ENCODE data around the gene KIF23. TPM values are rescaled to one million over a fixed set of nuclear protein-coding genes. Genes with fewer than 3 reads are reported as not detected.

Gene KIF23
- polyA plus RNA-seq, 1 experiment, result 33.9 TPM

GRCh38 chr15:69417581-69417980 lies 3.4 kb downstream of the KIF23 start:
- no peak overlapping the region for H3K4me3 ChIP-seq (ENCODE audit: low read depth, low read length)
- peak; percentile 49 for DNase-seq (ENCODE audit: low read depth)
- POLR2A ChIA-PET, result no interaction called here

GRCh38 chr15:69421498-69421897 lies 7.3 kb downstream of the KIF23 start:
- Histone ChIP-seq H3K4me3 (ENCODE audit: low read depth, low read length) (no peak overlapping the region), H3K27me3 (ENCODE audit: control insufficient read depth, insufficient read depth, low read length) (no peaks in the 10 kb centered on the region), H3K36me3 (ENCODE audit: control insufficient read depth, insufficient read depth, low read length) (no peaks in the 10 kb centered on the region)
- POLR2A ChIA-PET, result no interaction called here
- no peak for TF ChIP-seq CTCF (IDR thresholded peaks at IDR 0.05; ENCODE audit: insufficient read depth, low read depth, low read length)
- no peak for DNase-seq (ENCODE audit: low read depth)
- CTCF ChIA-PET, result no interaction called here

More at GRCh38 chr15:69417581-69417980, 3.4 kb downstream of the KIF23 start:
- Histone ChIP-seq H3K36me3 (ENCODE audit: control insufficient read depth, insufficient read depth, low read length) (no peaks in the 10 kb centered on the region), H3K27me3 (ENCODE audit: control insufficient read depth, insufficient read depth, low read length) (no peaks in the 10 kb centered on the region)
- TF ChIP-seq CTCF (IDR thresholded peaks at IDR 0.05; ENCODE audit: insufficient read depth, low read depth, low read length), result no peak
- CTCF ChIA-PET, result interaction anchor here (1.4 to 3.0 kb wide), 3 partner anchors 23 to 45 kb away, joined by 4 to 11 read pairs (median 8); partner anchors contain the start of gene RPLP1

- DNase-seq (ENCODE audit: low read depth), result peak; percentile 51
- ChIA-PET CTCF (interaction anchor here (0.6 to 1.4 kb wide), 3 partner anchors 11 to 673 kb away, joined by 3 to 5 read pairs (median 4); no protein-coding TSS in a partner anchor), POLR2A (no interaction called here)
- Histone ChIP-seq H3K4me3 (ENCODE audit: low read depth, low read length) (no peak overlapping the region), H3K36me3 (ENCODE audit: control insufficient read depth, insufficient read depth, low read length) (no peaks in the 10 kb centered on the region), H3K27me3 (ENCODE audit: control insufficient read depth, insufficient read depth, low read length) (no peaks in the 10 kb centered on the region)
- no peak for TF ChIP-seq CTCF (IDR thresholded peaks at IDR 0.05; ENCODE audit: insufficient read depth, low read depth, low read length)
Observed at GRCh38 chr15:69422336-69422895, 8.3 kb downstream of the KIF23 start.

- H3K4me3 ChIP-seq (ENCODE audit: low read depth, low read length), result no peak overlapping the region
- ChIA-PET POLR2A (no interaction called here), CTCF (interaction anchor here (0.7 to 1.4 kb wide), 2 partner anchors 43 to 748 kb away, joined by 3 read pairs; no protein-coding TSS in a partner anchor)
- no peak for TF ChIP-seq CTCF (IDR thresholded peaks at IDR 0.05; ENCODE audit: insufficient read depth, low read depth, low read length)
- no peaks in the 10 kb centered on the region for H3K27me3 ChIP-seq (ENCODE audit: control insufficient read depth, insufficient read depth, low read length)
- H3K36me3 ChIP-seq (ENCODE audit: control insufficient read depth, insufficient read depth, low read length), result no peaks in the 10 kb centered on the region
- DNase-seq (ENCODE audit: low read depth), result no peak
Observed at GRCh38 chr15:69424001-69424400, 9.9 kb downstream of the KIF23 start.

- ChIA-PET POLR2A (no interaction called here), CTCF (interaction anchor here (1.4 kb wide), 1 partner anchor 42 kb away, joined by 3 read pairs; no protein-coding TSS in a partner anchor)
- Histone ChIP-seq H3K4me3 (ENCODE audit: low read depth, low read length) (no peak overlapping the region), H3K36me3 (ENCODE audit: control insufficient read depth, insufficient read depth, low read length) (no peaks in the 10 kb centered on the region), H3K27me3 (ENCODE audit: control insufficient read depth, insufficient read depth, low read length) (no peaks in the 10 kb centered on the region)
- no peak for DNase-seq (ENCODE audit: low read depth)
- no peak for TF ChIP-seq CTCF (IDR thresholded peaks at IDR 0.05; ENCODE audit: insufficient read depth, low read depth, low read length)
Observed at GRCh38 chr15:69424748-69425413, 10.7 kb downstream of the KIF23 start.
